Vagina (tissue), 2 donors: ENCODE measurements around the gene C19orf33.

ENCODE experiments used
- POLR2A ChIP-seq, 2 donors: fragments of 450-650 bp; IDR thresholded peaks; one replicate each; pipeline ENCODE4 v1.6.1; 2017; ENCODE audit warnings: antibody characterized with exemption in 2 of 2, mild to moderate bottlenecking in 2 of 2, moderate library complexity in 2 of 2
- POLR2AphosphoS5 ChIP-seq, 2 donors: sonication (generic); formaldehyde crosslinking; IDR thresholded peaks; one replicate each; pipeline ENCODE4 v1.9.0; 2017; ENCODE audit warnings: antibody characterized with exemption in 2 of 2, mild to moderate bottlenecking in 2 of 2, low read depth in 1 of 2; ENCODE audit not compliant: insufficient read depth in 1 of 2
- TF ChIP-seq, protein P1 (sequence below), 3 experiments: fragments of 450-650 bp in 2 of 3; fragments of 200-600 bp in 1 of 3; sonication (generic) in 1 of 3; IDR thresholded peaks; one replicate each; pipeline ENCODE4 v1.5.1; 2017 to 2019; ENCODE audit warnings: antibody characterized with exemption in 3 of 3, mild to moderate bottlenecking in 2 of 3, moderate library complexity in 2 of 3

DNA sequence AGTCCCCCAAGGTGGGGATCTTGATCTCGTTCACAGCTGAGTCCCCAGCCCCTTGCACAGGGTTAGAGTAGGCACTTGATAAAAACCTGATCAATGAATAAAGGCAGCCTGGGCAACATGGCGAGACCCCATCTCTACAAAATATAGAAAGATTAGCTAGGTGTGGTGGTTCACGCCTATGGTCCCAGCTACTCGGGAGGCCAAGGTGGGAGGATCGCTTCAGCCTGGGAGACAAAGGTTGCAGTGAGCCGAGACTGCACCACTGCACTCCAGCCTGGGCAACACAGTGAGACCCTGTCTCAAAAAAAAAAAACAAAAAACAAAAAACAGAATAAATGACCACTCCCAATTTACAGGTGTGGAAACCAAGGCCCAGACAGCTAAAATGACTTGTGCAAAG is 6.9 kb downstream of the C19orf33 start:
- TF ChIP-seq POLR2A (IDR thresholded peaks at IDR 0.05) (no peak), POLR2AphosphoS5 (IDR thresholded peaks at IDR 0.05; ENCODE audit: insufficient read depth in 1 of 2, low read depth in 1 of 2) (no peak)
- TF ChIP-seq, protein P1, sequence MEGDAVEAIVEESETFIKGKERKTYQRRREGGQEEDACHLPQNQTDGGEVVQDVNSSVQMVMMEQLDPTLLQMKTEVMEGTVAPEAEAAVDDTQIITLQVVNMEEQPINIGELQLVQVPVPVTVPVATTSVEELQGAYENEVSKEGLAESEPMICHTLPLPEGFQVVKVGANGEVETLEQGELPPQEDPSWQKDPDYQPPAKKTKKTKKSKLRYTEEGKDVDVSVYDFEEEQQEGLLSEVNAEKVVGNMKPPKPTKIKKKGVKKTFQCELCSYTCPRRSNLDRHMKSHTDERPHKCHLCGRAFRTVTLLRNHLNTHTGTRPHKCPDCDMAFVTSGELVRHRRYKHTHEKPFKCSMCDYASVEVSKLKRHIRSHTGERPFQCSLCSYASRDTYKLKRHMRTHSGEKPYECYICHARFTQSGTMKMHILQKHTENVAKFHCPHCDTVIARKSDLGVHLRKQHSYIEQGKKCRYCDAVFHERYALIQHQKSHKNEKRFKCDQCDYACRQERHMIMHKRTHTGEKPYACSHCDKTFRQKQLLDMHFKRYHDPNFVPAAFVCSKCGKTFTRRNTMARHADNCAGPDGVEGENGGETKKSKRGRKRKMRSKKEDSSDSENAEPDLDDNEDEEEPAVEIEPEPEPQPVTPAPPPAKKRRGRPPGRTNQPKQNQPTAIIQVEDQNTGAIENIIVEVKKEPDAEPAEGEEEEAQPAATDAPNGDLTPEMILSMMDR (IDR thresholded peaks at IDR 0.05) = no peak
